Measurements from ENCODE around the gene ADCK1. TPM values are rescaled to one million over a fixed set of nuclear protein-coding genes. Genes with fewer than 3 reads are reported as not detected.

The ADCK1 gene
- total and polyA plus RNA-seq, 2 of the 13 experiments (the other 11 are each of a cell fraction or from before 2014, with no cell fraction given) = 3.9 to 6.3 TPM

GRCh38 chr14:77799863-77800730, at the start of gene ADCK1 (continued):
- TF ChIP-seq ZGPAT (CRISPR knock-in tag; IDR thresholded peaks at IDR 0.05) (peak; percentile 90), NFE2L2 (IDR thresholded peaks at IDR 0.05; ENCODE audit: low read length) (no peak), ATF7 (IDR thresholded peaks at IDR 0.05) (no peak), ATF7 (CRISPR knock-in tag; IDR thresholded peaks at IDR 0.05) (no peak), ZNF264 (CRISPR knock-in tag; IDR thresholded peaks at IDR 0.05) (0 out of 2 replicates have a peak, but pooled peaks have one; percentile 0), HNRNPL (IDR thresholded peaks at IDR 0.05; ENCODE audit: low read depth, low read length) (peak; percentile 82), GMEB2 (CRISPR knock-in tag; IDR thresholded peaks at IDR 0.05; ENCODE audit: low read depth) (peak; percentile 58; the same call in 1 of the 2 replicates), ZNF276 (CRISPR knock-in tag; IDR thresholded peaks at IDR 0.05; ENCODE audit: low read depth) (peak; percentile 85; the same call in 1 of the 2 replicates), EED (CRISPR knock-in tag; IDR thresholded peaks at IDR 0.05) (0 out of 2 replicates have a peak, but pooled peaks have one; percentile 42), RBFOX2 (IDR thresholded peaks at IDR 0.05; ENCODE audit: low read depth, low read length) (peak; percentile 93), CEBPG (CRISPR knock-in tag; IDR thresholded peaks at IDR 0.05) (peak; percentile 14; the same call in 1 of the 2 replicates), PHF21A (CRISPR knock-in tag; IDR thresholded peaks at IDR 0.05) (peak; percentile 66), ZNF770 (CRISPR knock-in tag; IDR thresholded peaks at IDR 0.05) (peak; percentile 51), MNT (IDR thresholded peaks at IDR 0.05) (peak; percentile 89), SUZ12 (IDR thresholded peaks at IDR 0.05; ENCODE audit: low read depth, low read length) (peak; percentile 57), AGO1 (IDR thresholded peaks at IDR 0.05; ENCODE audit: low read depth, low read length, poor library complexity, severe bottlenecking) (no peak), ZFY (CRISPR knock-in tag; IDR thresholded peaks at IDR 0.05) (peak; percentile 96), ZNF704 (CRISPR knock-in tag; IDR thresholded peaks at IDR 0.05; ENCODE audit: borderline replicate concordance) (peak; percentile 93), MAX (IDR thresholded peaks at IDR 0.05) (peak; percentile 96)

Measured in HepG2 (cell line).